ENCODE measurements around the gene PDE7B. TPM values are rescaled to one million over a fixed set of nuclear protein-coding genes. Genes with fewer than 3 reads are reported as not detected.

The PDE7B gene
- total and polyA plus RNA-seq, 2 of the 8 experiments (the other 6 are each of a cell fraction or from before 2014, with no cell fraction given): not detected

GRCh38 chr6:135801755-135802465 is 49.6 kb upstream of the PDE7B start:
- H2BK12ac ChIP-seq (ENCODE audit: low read depth, low read length): no peak overlapping the region
- H4K20me1 ChIP-seq (replicated peaks in 1 of 2; ENCODE audit: control insufficient read depth in 1 of 2, insufficient read depth in 2 of 2, low read length in 2 of 2): no peaks in the 10 kb centered on the region
- no peak overlapping the region for H3K27ac ChIP-seq (ENCODE audit: low read depth, low read length)
- H3K56ac ChIP-seq (replicated peaks; ENCODE audit: insufficient read length, low read depth, low read length): no peak overlapping the region
- POLR2A ChIA-PET (ENCODE audit: partially characterized antibody): no interaction called here
- no peak overlapping the region for H3K9ac ChIP-seq (replicated peaks in 1 of 4; ENCODE audit: extremely low read depth in 1 of 4, low read depth in 3 of 4, low read length in 3 of 4)
- H3K14ac ChIP-seq (ENCODE audit: insufficient read length): no peak overlapping the region
- H3K4me2 ChIP-seq (ENCODE audit: insufficient read depth in 1 of 2, low read depth in 2 of 2, low read length in 2 of 2): no peak overlapping the region
- DNase-seq (ENCODE audit: low read depth in 1 of 2, low spot score in 2 of 2) (no peak), FAIRE-seq (no peak)
- no peak overlapping the region for H2AFZ ChIP-seq (ENCODE audit: low read length)
- no peak overlapping the region for H3K23ac ChIP-seq (ENCODE audit: insufficient read length)
- no peaks in the 10 kb centered on the region for H3K36me3 ChIP-seq (ENCODE audit: control insufficient read depth in 2 of 4, insufficient read depth in 4 of 4, low read length in 3 of 4)
- H3K27me3 ChIP-seq (replicated peaks in 1 of 4; ENCODE audit: control insufficient read depth in 3 of 4, extremely low read depth in 1 of 4, insufficient read depth in 3 of 4, low read length in 3 of 4): no peaks in the 10 kb centered on the region
- H3K4ac ChIP-seq (replicated peaks; ENCODE audit: insufficient read length, low read depth, low read length): no peak overlapping the region
- no peak overlapping the region for H2BK20ac ChIP-seq (ENCODE audit: low read length)
- H2BK15ac ChIP-seq (ENCODE audit: low read length): no peak overlapping the region
- H3K4me1 ChIP-seq (replicated peaks in 1 of 4; ENCODE audit: control insufficient read depth in 3 of 4, insufficient read depth in 4 of 4, low read length in 3 of 4): peaks cover 0 to 1% (median 0%) of the 10 kb centered on the region in 4 experiments; a peak in 1 of 7 replicates
- H2AK5ac ChIP-seq (ENCODE audit: low read depth, low read length): no peak overlapping the region
- 93% methylated on average over 2 of the region's 2 CpGs; no CpG with 5 or more reads in 1 of the 2 experiments for WGBS, 2 experiments (ENCODE audit: extremely low coverage in 1 of 2, insufficient coverage in 1 of 2, insufficient read length in 1 of 2, insufficient replicate concordance in 2 of 2, low coverage in 1 of 2, low lambda C conversion rate in 2 of 2, missing lambda C conversion rate in 1 of 2)
- H3K79me2 ChIP-seq (ENCODE audit: control insufficient read depth in 1 of 2, insufficient read depth in 2 of 2, low read length in 2 of 2): no peaks in the 10 kb centered on the region
- no peak overlapping the region for H2BK5ac ChIP-seq (ENCODE audit: low read depth, low read length)
- H4K91ac ChIP-seq (replicated peaks; ENCODE audit: insufficient read length, low read length): no peak overlapping the region
- H3K4me3 ChIP-seq (ENCODE audit: extremely low read depth in 1 of 4, insufficient read depth in 2 of 4, low read depth in 3 of 4, low read length in 4 of 4): no peak overlapping the region
- no peaks in the 10 kb centered on the region for H3K9me3 ChIP-seq (ENCODE audit: insufficient read depth in 2 of 2, low read depth in 1 of 2, low read length in 1 of 2)
- H3K18ac ChIP-seq (ENCODE audit: extremely low read depth, low read length): no peak overlapping the region
- H3K79me1 ChIP-seq (ENCODE audit: low read depth, low read length): no peaks in the 10 kb centered on the region
- H4K5ac ChIP-seq (ENCODE audit: insufficient read length, low read depth, low read length): no peak overlapping the region
- no peak overlapping the region for H2BK120ac ChIP-seq (replicated peaks; ENCODE audit: low read depth, low read length)
- H4K8ac ChIP-seq (ENCODE audit: extremely low read depth, insufficient read depth, low read length): no peak overlapping the region
- CTCF ChIA-PET (ENCODE audit: partially characterized antibody): no interaction called here
- H3K23me2 ChIP-seq (ENCODE audit: low read depth, low read length): no peaks in the 10 kb centered on the region
- TF ChIP-seq ASH2L (IDR thresholded peaks at IDR 0.05; ENCODE audit: low read length): no peak
- TF ChIP-seq FOSL1 (IDR thresholded peaks at IDR 0.05; ENCODE audit: insufficient read depth, low read depth, low read length): no peak
- TF ChIP-seq MAX (IDR thresholded peaks at IDR 0.05): no peak
- TF ChIP-seq CTCF (IDR thresholded peaks at IDR 0.05; ENCODE audit: control extremely low read depth in 1 of 3, insufficient read depth in 1 of 3, low read depth in 1 of 3, low read length in 3 of 3): no peak
- TF ChIP-seq SAP30 (IDR thresholded peaks at IDR 0.05; ENCODE audit: insufficient read depth, insufficient replicate concordance, low read length): no peak
- TF ChIP-seq POU5F1 (IDR thresholded peaks at IDR 0.05; ENCODE audit: low read depth, low read length): no peak
- TF ChIP-seq GABPA (IDR thresholded peaks at IDR 0.05; ENCODE audit: borderline replicate concordance, insufficient read depth, low read length): no peak
- TF ChIP-seq TAF1 (IDR thresholded peaks at IDR 0.05; ENCODE audit: low read depth, low read length): no peak
- TF ChIP-seq TBP (IDR thresholded peaks at IDR 0.05; ENCODE audit: low read depth, low read length): no peak
- no peak for TF ChIP-seq SUZ12 (IDR thresholded peaks at IDR 0.05; ENCODE audit: low read length)

All from H1 (cell line).